ENCODE results near the gene ACTR1A.

Gene ACTR1A

GRCh38 chr10:102444851-102445250, 57.7 kb downstream of the ACTR1A start:
- H3K27ac ChIP-seq (replicated peaks) = no peak overlapping the region
- H3K4me3 ChIP-seq (replicated peaks; ENCODE audit: insufficient read depth, low read length) = no peak overlapping the region
- no peak for DNase-seq (ENCODE audit: low read depth in 1 of 2, low spot score in 1 of 2)
- TF ChIP-seq SPI1 (IDR thresholded peaks at IDR 0.05; ENCODE audit: borderline replicate concordance, low read depth) = no peak
- no peak for TF ChIP-seq CTCF (IDR thresholded peaks at IDR 0.05; ENCODE audit: insufficient read depth, low read length)
- no peak for TF ChIP-seq POLR2AphosphoS5 (IDR thresholded peaks at IDR 0.05; ENCODE audit: low read depth)
- TF ChIP-seq GABPA (IDR thresholded peaks at IDR 0.05; ENCODE audit: low read depth) = no peak
- TF ChIP-seq REST (IDR thresholded peaks at IDR 0.05; ENCODE audit: insufficient replicate concordance, low read depth) = no peak
- H3K27me3 ChIP-seq (ENCODE audit: insufficient read depth, poor library complexity, severe bottlenecking) = no peaks in the 10 kb centered on the region

- no peak for TF ChIP-seq POLR2AphosphoS5 (IDR thresholded peaks at IDR 0.05; ENCODE audit: low read depth)
- TF ChIP-seq CTCF (IDR thresholded peaks at IDR 0.05; ENCODE audit: insufficient read depth, low read length) = no peak
- no peak for TF ChIP-seq REST (IDR thresholded peaks at IDR 0.05; ENCODE audit: insufficient replicate concordance, low read depth)
- no peak for TF ChIP-seq SPI1 (IDR thresholded peaks at IDR 0.05; ENCODE audit: borderline replicate concordance, low read depth)
- TF ChIP-seq GABPA (IDR thresholded peaks at IDR 0.05; ENCODE audit: low read depth) = no peak
Measured at GRCh38 chr10:102438374-102438773, 64.1 kb downstream of the ACTR1A start.

GRCh38 chr10:102437515-102437914, 65.0 kb downstream of the ACTR1A start:
- TF ChIP-seq POLR2AphosphoS5 (IDR thresholded peaks at IDR 0.05; ENCODE audit: low read depth) (no peak), REST (IDR thresholded peaks at IDR 0.05; ENCODE audit: insufficient replicate concordance, low read depth) (no peak), GABPA (IDR thresholded peaks at IDR 0.05; ENCODE audit: low read depth) (no peak), SPI1 (IDR thresholded peaks at IDR 0.05; ENCODE audit: borderline replicate concordance, low read depth) (no peak), CTCF (IDR thresholded peaks at IDR 0.05; ENCODE audit: insufficient read depth, low read length) (no peak)
- Histone ChIP-seq H3K27ac (replicated peaks) (no peak overlapping the region), H3K4me3 (replicated peaks; ENCODE audit: insufficient read depth, low read length) (no peak overlapping the region), H3K27me3 (ENCODE audit: insufficient read depth, poor library complexity, severe bottlenecking) (no peaks in the 10 kb centered on the region)
- no peak for DNase-seq (ENCODE audit: low read depth in 1 of 2, low spot score in 1 of 2)

More at GRCh38 chr10:102438374-102438773, 64.1 kb downstream of the ACTR1A start:
- Histone ChIP-seq H3K27me3 (ENCODE audit: insufficient read depth, poor library complexity, severe bottlenecking) (no peaks in the 10 kb centered on the region), H3K27ac (replicated peaks) (no peak overlapping the region), H3K4me3 (replicated peaks; ENCODE audit: insufficient read depth, low read length) (no peak overlapping the region)
- DNase-seq (ENCODE audit: low read depth in 1 of 2, low spot score in 1 of 2) = no peak
